Keratinocyte (primary cell): ENCODE results near the gene SPRN. TPM values are rescaled to one million over a fixed set of nuclear protein-coding genes. Genes with fewer than 3 reads are reported as not detected.

Source experiments
- DNase-seq: peaks from one replicate; pipeline ENCODE4 v3.0.0-alpha.2; 2011; ENCODE audit warnings: low read depth, missing footprints, low spot score
- FAIRE-seq: peaks from 2 replicates; lab custom pipeline; 2011; peaks lifted over from hg19 to GRCh38; lab: Jason Lieb, UNC
- H2AFZ ChIP-seq: 2 replicates; pipeline ENCODE4 v1.6.0; 2012; ENCODE audit warnings: low read length, control low read depth, inconsistent platforms; ENCODE audit not compliant: control insufficient read depth
- H3K27ac ChIP-seq: 2 replicates; pipeline ENCODE4 v1.5.1; 2011; ENCODE audit warnings: low read length; ENCODE audit not compliant: control insufficient read depth, insufficient read depth
- H3K27me3 ChIP-seq: 3 replicates; pipeline ENCODE4 v1.6.0; 2011; ENCODE audit warnings: low read length; ENCODE audit not compliant: control insufficient read depth, insufficient read depth; ENCODE audit errors: extremely low read depth
- H3K36me3 ChIP-seq, 2 experiments: 2 replicates in 1 of 2; 3 replicates in 1 of 2; pipeline ENCODE4 v1.5.1; 2011; ENCODE audit warnings: low read length in 2 of 2, mild to moderate bottlenecking in 1 of 2; ENCODE audit not compliant: control insufficient read depth in 2 of 2, insufficient read depth in 2 of 2; ENCODE audit errors: extremely low read depth in 1 of 2
- H3K4me1 ChIP-seq: 3 replicates; pipeline ENCODE4 v1.5.1; 2011; ENCODE audit warnings: low read length; ENCODE audit not compliant: control insufficient read depth, insufficient read depth; ENCODE audit errors: extremely low read depth
- H3K4me2 ChIP-seq: 3 replicates; pipeline ENCODE4 v1.6.0; 2011; ENCODE audit warnings: low read depth, low read length; ENCODE audit not compliant: control insufficient read depth, insufficient read depth; ENCODE audit errors: extremely low read depth
- H3K4me3 ChIP-seq, 3 experiments: fragments of 200-600 bp in 1 of 3; sonication (generic) in 1 of 3; 2 replicates in 2 of 3; 3 replicates in 1 of 3; pipeline ENCODE4 v1.5.1; 2011 to 2016; ENCODE audit warnings: low read length in 3 of 3, mild to moderate bottlenecking in 3 of 3, control low read depth in 2 of 3, inconsistent platforms in 1 of 3, low read depth in 1 of 3, mixed read lengths in 1 of 3, mixed run types in 1 of 3, moderate library complexity in 1 of 3; ENCODE audit not compliant: control insufficient read depth in 2 of 3, insufficient read depth in 2 of 3; ENCODE audit errors: extremely low read depth in 1 of 3
- H3K79me2 ChIP-seq: 2 replicates; pipeline ENCODE4 v1.6.0; 2012; ENCODE audit warnings: low read length; ENCODE audit not compliant: control insufficient read depth, insufficient read depth
- H3K9ac ChIP-seq: 3 replicates; pipeline ENCODE4 v1.6.0; 2011; ENCODE audit warnings: low read length; ENCODE audit not compliant: control insufficient read depth, insufficient read depth; ENCODE audit errors: extremely low read depth
- H3K9me1 ChIP-seq: 3 replicates; pipeline ENCODE4 v1.6.0; 2011; ENCODE audit warnings: low read length; ENCODE audit not compliant: control insufficient read depth, insufficient read depth; ENCODE audit errors: extremely low read depth
- H3K9me3 ChIP-seq: 2 replicates; pipeline ENCODE4 v1.5.1; 2012; ENCODE audit warnings: low read depth, low read length; ENCODE audit not compliant: control insufficient read depth
- H4K20me1 ChIP-seq: 3 replicates; pipeline ENCODE4 v1.6.0; 2011; ENCODE audit warnings: low read length; ENCODE audit not compliant: control insufficient read depth, insufficient read depth; ENCODE audit errors: extremely low read depth
- EZH2 ChIP-seq: IDR thresholded peaks from one replicate; pipeline ENCODE4 v1.6.1; 2012; ENCODE audit warnings: inconsistent platforms, mild to moderate bottlenecking, low read length, moderate library complexity
- dilution Hi-C: fragments of 300-500 bp; cut with MboI; formaldehyde crosslinking; loops from one replicate; pipeline ENCODE4 v1.7.0; 2020; ENCODE audit warnings: low sequenced_read_pairs; ENCODE audit not compliant: extremely low pct_ligation_motif_present
- polyA plus RNA-seq, 5 experiments: library from polyadenylated mRNA; depleted of rRNA in 3 of 5; stranded (reverse) in 3 of 5; stranded (forward) in 1 of 5; unstranded in 1 of 5; fragments of >200 nt; gene quantifications; 1 replicate in 1 of 5; 2 replicates in 3 of 5; 3 replicates in 1 of 5; pipeline versions ENCODE4 v1.2.1 to v1.2.3, GENCODE V29; 2011 to 2012; ENCODE audit warnings: missing spikeins in 2 of 5, low read depth in 1 of 5, low replicate concordance in 1 of 5
- TF ChIP-seq, protein P1 (sequence below), 3 experiments: IDR thresholded peaks in 1 of 3; conservative IDR thresholded peaks in 1 of 3; optimal IDR thresholded peaks in 1 of 3; 2 replicates in 2 of 3; 3 replicates in 1 of 3; pipeline versions ENCODE3 to v1.5.1; 2011; ENCODE audit warnings: low read length in 3 of 3, mild to moderate bottlenecking in 3 of 3, moderate library complexity in 2 of 3, control low read depth in 1 of 3, inconsistent platforms in 1 of 3; ENCODE audit not compliant: insufficient read depth in 2 of 3; ENCODE audit errors: extremely low read depth in 1 of 3

SPRN gene
- polyA plus RNA-seq, 1 donor (not counting 4 experiments of a cell fraction or from before 2014, with no cell fraction given): 0.01 TPM

DNA sequence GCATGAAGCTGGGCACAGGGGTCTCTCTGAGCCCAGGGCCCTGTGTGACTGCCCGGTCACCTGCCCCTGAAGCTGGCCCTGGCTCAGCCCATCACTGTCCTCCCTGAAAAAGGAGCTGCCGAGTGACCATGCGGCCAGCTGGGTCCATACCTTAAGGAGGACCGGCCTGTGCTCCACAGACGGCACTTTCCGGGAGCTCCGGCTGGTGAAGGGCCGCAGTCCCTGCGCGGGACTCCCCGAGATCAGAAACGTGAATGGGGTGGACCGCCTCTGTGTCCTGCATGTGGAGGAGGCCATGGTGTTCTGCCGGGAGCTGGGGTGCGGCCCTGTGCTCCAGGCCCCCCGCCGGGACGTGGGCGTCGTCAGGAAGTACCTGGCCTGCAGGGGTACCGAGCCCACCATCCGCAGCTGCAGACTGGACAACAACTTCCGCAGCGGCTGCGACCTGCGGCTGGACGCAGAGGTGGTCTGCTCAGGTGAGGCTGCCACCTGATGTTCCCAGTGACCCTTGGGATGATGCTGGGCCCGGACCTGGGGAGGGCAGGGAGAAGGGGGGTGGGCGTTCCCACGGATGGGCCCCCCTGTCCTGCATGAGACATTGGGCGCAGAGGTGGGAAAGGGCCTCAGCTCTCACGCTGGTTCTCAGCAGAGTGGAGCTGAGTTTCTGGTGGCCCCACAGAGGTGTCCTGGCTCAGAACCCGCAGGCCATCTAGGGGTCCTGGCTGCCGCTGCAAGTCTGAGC is 32.8 kb upstream of the SPRN start:
- TF ChIP-seq EZH2: no peak
- TF ChIP-seq, protein P1, sequence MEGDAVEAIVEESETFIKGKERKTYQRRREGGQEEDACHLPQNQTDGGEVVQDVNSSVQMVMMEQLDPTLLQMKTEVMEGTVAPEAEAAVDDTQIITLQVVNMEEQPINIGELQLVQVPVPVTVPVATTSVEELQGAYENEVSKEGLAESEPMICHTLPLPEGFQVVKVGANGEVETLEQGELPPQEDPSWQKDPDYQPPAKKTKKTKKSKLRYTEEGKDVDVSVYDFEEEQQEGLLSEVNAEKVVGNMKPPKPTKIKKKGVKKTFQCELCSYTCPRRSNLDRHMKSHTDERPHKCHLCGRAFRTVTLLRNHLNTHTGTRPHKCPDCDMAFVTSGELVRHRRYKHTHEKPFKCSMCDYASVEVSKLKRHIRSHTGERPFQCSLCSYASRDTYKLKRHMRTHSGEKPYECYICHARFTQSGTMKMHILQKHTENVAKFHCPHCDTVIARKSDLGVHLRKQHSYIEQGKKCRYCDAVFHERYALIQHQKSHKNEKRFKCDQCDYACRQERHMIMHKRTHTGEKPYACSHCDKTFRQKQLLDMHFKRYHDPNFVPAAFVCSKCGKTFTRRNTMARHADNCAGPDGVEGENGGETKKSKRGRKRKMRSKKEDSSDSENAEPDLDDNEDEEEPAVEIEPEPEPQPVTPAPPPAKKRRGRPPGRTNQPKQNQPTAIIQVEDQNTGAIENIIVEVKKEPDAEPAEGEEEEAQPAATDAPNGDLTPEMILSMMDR (optimal IDR thresholded peaks at IDR 0.05 in 1 of 3, IDR thresholded peaks at IDR 0.05 in 1 of 3, conservative IDR thresholded peaks at IDR 0.05 in 1 of 3; ENCODE audit: extremely low read depth in 1 of 3, insufficient read depth in 2 of 3, low read length in 3 of 3): no peak
- no peaks in the 10 kb centered on the region for H3K79me2 ChIP-seq
- DNase-seq (no peak), FAIRE-seq (no peak)
- H3K9me1 ChIP-seq: no peaks in the 10 kb centered on the region
- peaks cover 2% of the 10 kb centered on the region for H3K9me3 ChIP-seq
- no peak overlapping the region for H3K4me2 ChIP-seq
- H2AFZ ChIP-seq: no peak overlapping the region
- H3K27me3 ChIP-seq: no peaks in the 10 kb centered on the region
- H3K4me1 ChIP-seq: no peaks in the 10 kb centered on the region
- dilution Hi-C loops: no loop called here
- H3K36me3 ChIP-seq: no peaks in the 10 kb centered on the region
- no peak overlapping the region for H3K27ac ChIP-seq
- H3K9ac ChIP-seq: no peak overlapping the region
- no peak overlapping the region for H3K4me3 ChIP-seq
- H4K20me1 ChIP-seq: no peaks in the 10 kb centered on the region

DNA sequence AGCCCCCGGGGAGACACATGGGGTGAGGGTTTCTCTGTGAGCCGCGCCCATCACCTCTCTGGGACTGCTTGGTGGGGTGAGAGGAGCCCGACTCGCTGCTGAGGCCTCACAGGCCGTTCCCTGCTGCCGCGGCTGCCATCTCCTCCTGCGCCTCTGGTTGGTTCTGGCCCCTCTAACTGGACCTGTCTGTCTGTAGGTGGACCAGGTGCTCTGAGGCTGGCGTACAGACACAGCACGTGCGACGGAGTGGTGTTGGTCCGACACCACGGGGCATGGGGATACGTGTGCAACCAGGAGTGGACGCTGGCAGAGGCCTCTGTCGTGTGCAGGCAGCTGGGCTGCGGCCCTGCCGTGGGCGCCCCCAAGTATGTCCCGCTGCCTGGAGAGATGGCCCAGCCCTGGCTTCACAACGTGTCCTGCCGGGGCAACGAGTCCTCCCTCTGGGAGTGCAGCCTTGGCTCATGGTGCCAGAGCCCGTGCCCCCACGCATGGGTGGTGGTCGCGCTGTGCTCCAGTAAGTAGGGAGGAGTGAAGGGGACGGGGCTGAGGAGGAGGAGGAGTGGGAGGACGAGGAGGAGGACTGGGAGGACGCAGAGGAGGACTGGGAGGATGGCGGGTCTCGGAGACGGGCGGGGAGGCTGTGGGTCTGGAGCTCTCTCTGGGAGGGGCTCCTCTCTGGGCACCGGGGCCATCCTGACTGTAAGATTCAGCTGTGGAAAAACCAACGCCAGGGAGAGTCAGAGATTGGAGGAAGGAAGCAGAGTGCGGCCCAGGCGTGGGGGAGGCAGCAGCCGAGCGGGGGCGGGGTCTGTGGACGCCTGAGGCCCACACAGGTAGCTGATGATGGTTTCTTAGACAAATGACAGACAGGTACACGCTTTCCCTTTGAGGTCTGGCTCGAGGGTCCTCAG is 31.9 kb upstream of the SPRN start:
- Histone ChIP-seq H3K79me2 (no peaks in the 10 kb centered on the region), H3K4me2 (no peak overlapping the region)

More for the DNA sequence above, 31.9 kb upstream of the SPRN start:
- no peaks in the 10 kb centered on the region for H3K27me3 ChIP-seq
- TF ChIP-seq, protein P1 (optimal IDR thresholded peaks at IDR 0.05 in 1 of 3, IDR thresholded peaks at IDR 0.05 in 1 of 3, conservative IDR thresholded peaks at IDR 0.05 in 1 of 3; ENCODE audit: extremely low read depth in 1 of 3, insufficient read depth in 2 of 3, low read length in 3 of 3): no peak
- no peak for TF ChIP-seq EZH2
- DNase-seq (no peak), FAIRE-seq (no peak)
- H3K4me1 ChIP-seq: no peaks in the 10 kb centered on the region
- no peaks in the 10 kb centered on the region for H4K20me1 ChIP-seq
- H3K36me3 ChIP-seq: no peaks in the 10 kb centered on the region
- peaks cover 2% of the 10 kb centered on the region for H3K9me3 ChIP-seq
- H3K27ac ChIP-seq: no peak overlapping the region
- H2AFZ ChIP-seq: no peak overlapping the region
- no peak overlapping the region for H3K9ac ChIP-seq
- dilution Hi-C loops: no loop called here
- H3K4me3 ChIP-seq: no peak overlapping the region
- H3K9me1 ChIP-seq: no peaks in the 10 kb centered on the region
